Activated CD4-positive, alpha-beta T cell treated with anti-CD3 and anti-CD28 coated beads for 36 hours (primary cell): ENCODE results near the gene BPIFB3. TPM values are rescaled to one million over a fixed set of nuclear protein-coding genes. Genes with fewer than 3 reads are reported as not detected.

Source experiments
- ATAC-seq: fragments of 200-7000 bp; cut with Tn5 transposase; one replicate; pipeline ENCODE4 v1.10.0; 2021; ENCODE audit warnings: mild to moderate bottlenecking, moderate library complexity
- CTCF ChIA-PET: fragments of 350-600 bp; sonication (Branson Sonifier 250); formaldehyde crosslinking; loops from one replicate; lab custom pipeline; 2021; ENCODE audit warnings: antibody characterized with exemption; lab: Charles Lee
- POLR2A ChIA-PET: fragments of 350-600 bp; sonication (Branson Sonifier 250); formaldehyde crosslinking; loops from one replicate; lab custom pipeline; 2021; ENCODE audit warnings: antibody characterized with exemption, inconsistent platforms; lab: Charles Lee
- DNase-seq: peaks from one replicate; pipeline ENCODE4 v3.0.0-alpha.2; 2020
- H3K27ac Mint-ChIP-seq: one replicate; pipeline ENCODE4 v1.8.0; 2021; ENCODE audit warnings: mixed read lengths
- H3K27me3 Mint-ChIP-seq: one replicate; pipeline ENCODE4 v1.8.0; 2021; ENCODE audit warnings: mixed read lengths
- H3K36me3 Mint-ChIP-seq: one replicate; pipeline ENCODE4 v1.8.0; 2021; ENCODE audit warnings: low read depth, mixed read lengths
- H3K4me1 Mint-ChIP-seq: one replicate; pipeline ENCODE4 v1.8.0; 2021; ENCODE audit warnings: mixed read lengths
- H3K4me3 Mint-ChIP-seq: one replicate; pipeline ENCODE4 v1.8.0; 2021; ENCODE audit warnings: mild to moderate bottlenecking, moderate library complexity, mixed read lengths
- H3K9me3 Mint-ChIP-seq: one replicate; pipeline ENCODE4 v1.8.0; 2021; ENCODE audit warnings: low read depth, mixed read lengths
- intact Hi-C, 2 experiments: fragments of 100-400 bp; cut with DNase I in 1 of 2; cut with micrococcal nuclease in 1 of 2; formaldehyde crosslinking; loops; one replicate each; pipeline versions ENCODE4 v1.14.2 to v1.15.1; 2022 to 2024; cut with DNase I, micrococcal nuclease
- total RNA-seq, 2 experiments: library from RNA; stranded (reverse); gene quantifications; one replicate each; pipeline ENCODE4 v1.2.3, GENCODE V29; 2021

The BPIFB3 gene
- total RNA-seq, 2 experiments from 2014 or later, result not detected

DNA sequence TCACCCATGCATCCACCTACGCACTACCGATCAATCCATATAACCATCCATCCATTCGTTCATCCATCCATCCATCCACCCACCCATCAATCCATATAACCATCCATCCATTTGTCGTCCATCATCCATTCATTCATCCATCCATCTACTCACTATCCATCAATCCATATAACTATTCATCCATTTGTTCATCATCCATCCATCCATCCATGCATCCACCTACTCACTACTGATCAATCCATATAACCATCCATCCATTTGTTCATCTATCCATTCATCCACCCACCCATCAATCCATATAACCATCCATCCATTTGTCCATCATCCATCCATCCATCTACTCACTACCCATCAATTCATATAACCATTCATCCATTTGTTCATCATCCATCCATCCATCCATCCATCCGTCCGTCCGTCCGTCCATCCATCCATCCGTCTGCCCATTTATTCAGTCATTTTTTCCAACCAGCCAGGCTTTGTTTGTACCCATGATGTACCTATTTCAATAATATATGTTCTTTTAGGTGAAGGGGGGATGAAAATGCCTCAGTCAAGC is 28.3 kb upstream of the BPIFB3 start:
- ChIA-PET POLR2A (no interaction called here), CTCF (no interaction called here)
- Mint-ChIP-seq H3K36me3 (no peaks in the 10 kb centered on the region), H3K4me1 (no peaks in the 10 kb centered on the region), H3K27ac (no peak overlapping the region), H3K27me3 (no peaks in the 10 kb centered on the region), H3K4me3 (no peak overlapping the region), H3K9me3 (no peaks in the 10 kb centered on the region)
- ATAC-seq (no peak), DNase-seq (no peak)
- intact Hi-C loops, result no loop called here

DNA sequence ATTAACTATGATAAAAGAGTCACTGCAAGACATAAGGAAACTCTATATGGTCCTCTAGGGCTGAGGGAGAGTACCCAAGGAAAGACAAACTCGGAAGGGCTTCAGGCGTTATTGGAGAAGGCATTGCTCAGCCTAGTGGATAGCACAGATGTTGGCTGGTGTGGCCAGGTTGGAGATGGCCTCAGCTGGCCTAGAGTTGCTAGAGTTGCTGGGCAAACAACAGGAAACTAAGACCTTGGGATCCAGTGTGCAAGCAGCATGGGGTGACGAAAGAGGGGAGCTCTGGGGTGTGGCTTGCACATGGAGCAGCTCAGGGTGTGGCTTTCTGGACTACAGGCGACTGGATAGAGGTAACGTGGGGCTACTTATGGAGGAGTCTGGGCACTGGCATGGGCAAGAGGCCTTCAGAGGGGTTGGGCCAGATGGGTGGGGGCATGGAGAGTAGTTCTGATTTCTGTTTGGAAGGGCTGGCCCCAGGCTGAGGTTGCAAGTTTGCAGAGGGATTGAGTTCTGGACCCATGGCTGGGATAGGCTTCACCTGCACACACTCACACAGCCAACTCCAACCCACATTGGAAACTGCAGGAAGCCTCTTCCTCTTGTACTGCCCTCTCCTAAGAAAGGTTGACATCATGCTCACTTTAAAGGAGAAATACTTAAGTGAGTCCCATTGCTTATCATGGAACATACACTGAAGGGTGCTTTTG is 27.5 kb upstream of the BPIFB3 start:
- intact Hi-C loops, result no loop called here
- ChIA-PET POLR2A (no interaction called here), CTCF (no interaction called here)
- Mint-ChIP-seq H3K4me3 (no peak overlapping the region), H3K27ac (no peak overlapping the region), H3K4me1 (no peaks in the 10 kb centered on the region), H3K27me3 (no peaks in the 10 kb centered on the region), H3K9me3 (no peaks in the 10 kb centered on the region), H3K36me3 (no peaks in the 10 kb centered on the region)
- ATAC-seq (no peak), DNase-seq (no peak)

GRCh38 chr20:33026779-33027759 is 26.6 kb upstream of the BPIFB3 start:
- Mint-ChIP-seq H3K4me3 (no peak overlapping the region), H3K4me1 (no peaks in the 10 kb centered on the region), H3K27ac (no peak overlapping the region), H3K36me3 (no peaks in the 10 kb centered on the region), H3K27me3 (no peaks in the 10 kb centered on the region), H3K9me3 (no peaks in the 10 kb centered on the region)
- ATAC-seq (no peak), DNase-seq (no peak)
- ChIA-PET POLR2A (no interaction called here), CTCF (no interaction called here)
- intact Hi-C loops, result no loop called here

DNA sequence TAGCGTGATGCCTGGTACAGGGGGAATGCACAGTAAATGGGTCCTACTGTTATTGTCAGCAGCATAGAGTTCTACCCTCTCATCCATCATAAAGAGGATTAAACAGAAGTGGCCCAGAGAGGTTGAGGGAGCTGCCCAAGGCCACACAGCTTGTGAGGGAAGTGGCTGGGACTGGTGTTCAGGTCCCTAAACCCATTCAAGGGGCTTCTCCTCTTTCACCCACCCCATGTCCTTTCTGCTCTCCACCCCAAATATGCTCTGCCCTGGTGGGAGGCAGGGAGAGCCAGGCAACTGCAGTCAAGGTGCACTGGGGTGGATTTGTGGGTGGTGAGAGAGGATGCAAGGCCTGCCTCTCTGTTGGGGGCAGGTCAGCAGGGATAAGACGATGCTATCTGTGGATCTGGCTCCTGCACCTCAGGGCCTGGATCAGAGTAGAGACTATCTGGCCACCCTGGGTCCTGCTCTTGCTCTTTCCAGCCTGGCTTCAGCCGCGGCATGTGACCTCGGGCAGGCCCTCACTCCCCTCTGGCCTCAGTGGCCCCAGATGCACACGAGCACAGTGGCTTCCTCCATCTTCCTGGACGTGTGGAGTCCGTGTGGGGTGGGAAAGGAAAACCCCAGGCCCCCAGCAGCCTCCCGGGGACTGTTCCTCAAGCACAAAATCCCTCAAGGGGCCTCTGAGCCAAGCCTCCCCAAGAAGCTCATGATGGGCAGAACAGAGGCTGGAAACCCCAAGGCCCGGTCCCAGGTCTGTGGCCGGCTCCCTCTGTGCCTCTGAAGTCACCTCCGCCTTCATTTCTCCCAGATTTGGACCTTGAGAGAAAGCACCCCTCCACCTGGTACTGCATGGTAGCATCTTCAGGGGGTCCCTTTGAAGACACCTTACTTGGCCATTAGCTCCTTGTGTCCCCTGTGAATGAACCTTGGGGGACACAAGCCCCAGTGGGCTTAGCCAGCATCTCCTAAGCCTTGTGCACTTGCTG is 25.6 kb upstream of the BPIFB3 start:
- no peak overlapping the region for H3K27ac Mint-ChIP-seq
- no peak overlapping the region for H3K4me3 Mint-ChIP-seq
- ATAC-seq (no peak), DNase-seq (no peak)
- H3K9me3 Mint-ChIP-seq, result peaks cover under 1% of the 10 kb centered on the region
- no peaks in the 10 kb centered on the region for H3K27me3 Mint-ChIP-seq
- no peaks in the 10 kb centered on the region for H3K4me1 Mint-ChIP-seq
- POLR2A ChIA-PET, result no interaction called here
- CTCF ChIA-PET, result no interaction called here
- no peaks in the 10 kb centered on the region for H3K36me3 Mint-ChIP-seq
- intact Hi-C loops, result no loop called here

- ATAC-seq (no peak), DNase-seq (no peak)
- no peaks in the 10 kb centered on the region for H3K27me3 Mint-ChIP-seq
- H3K9me3 Mint-ChIP-seq, result peaks cover 2% of the 10 kb centered on the region
- ChIA-PET POLR2A (no interaction called here), CTCF (interaction anchor here (0.6 kb wide), 2 partner anchors 9 to 135 kb away, joined by 3 read pairs; no protein-coding TSS in a partner anchor)
- H3K36me3 Mint-ChIP-seq, result no peaks in the 10 kb centered on the region
- no peaks in the 10 kb centered on the region for H3K4me1 Mint-ChIP-seq
- no peak overlapping the region for H3K27ac Mint-ChIP-seq
- no peak overlapping the region for H3K4me3 Mint-ChIP-seq
- intact Hi-C loops, result no loop called here
Observed at GRCh38 chr20:33028875-33029274, 24.8 kb upstream of the BPIFB3 start.

DNA sequence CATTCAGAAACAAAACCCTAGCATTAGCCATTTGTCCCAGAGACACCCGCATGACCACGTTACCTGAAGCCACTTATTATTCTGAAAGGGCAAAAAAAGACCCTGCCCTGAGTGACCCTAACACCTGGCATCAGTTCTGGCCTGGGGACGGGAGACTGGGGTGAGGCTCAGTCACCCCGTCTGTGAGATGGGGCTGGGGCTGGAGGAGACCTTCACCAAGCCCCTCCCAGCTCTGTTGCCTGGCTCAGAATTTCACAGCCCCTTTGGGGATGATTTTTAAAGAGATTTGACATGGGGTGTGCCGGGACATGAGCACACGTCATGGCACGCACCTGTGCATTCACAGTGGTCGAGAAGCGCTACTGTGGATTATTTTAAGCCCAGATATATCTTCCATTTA is 23.6 kb upstream of the BPIFB3 start:
- ChIA-PET CTCF (interaction anchor here (0.9 kb wide), 1 partner anchor 14 kb away, joined by 3 read pairs; no protein-coding TSS in a partner anchor), POLR2A (no interaction called here)
- Mint-ChIP-seq H3K9me3 (peaks cover 2% of the 10 kb centered on the region), H3K4me1 (no peaks in the 10 kb centered on the region), H3K27me3 (no peaks in the 10 kb centered on the region), H3K36me3 (no peaks in the 10 kb centered on the region), H3K27ac (no peak overlapping the region), H3K4me3 (no peak overlapping the region)
- no peak for ATAC-seq
- intact Hi-C loops, result no loop called here
- no peak for DNase-seq

DNA sequence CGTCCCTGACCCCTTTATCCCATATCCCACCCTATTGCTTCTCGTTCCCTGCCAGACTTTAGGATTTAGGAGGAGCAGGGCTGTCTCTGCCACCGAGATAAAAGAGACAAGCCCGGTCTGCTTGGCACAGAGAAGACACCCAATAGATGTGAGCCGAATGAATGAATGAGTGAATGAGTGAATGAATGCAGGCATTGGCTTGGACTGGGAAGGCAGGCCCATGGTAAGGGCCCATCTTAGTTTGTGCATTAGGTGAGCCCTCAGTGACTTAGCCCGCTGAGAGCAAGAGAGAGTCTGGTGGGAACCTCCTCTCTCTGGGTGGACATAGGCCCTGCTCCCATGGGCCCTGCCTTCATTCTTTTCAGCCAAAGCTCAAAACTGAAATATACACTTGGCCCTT is 23.1 kb upstream of the BPIFB3 start:
- H3K4me1 Mint-ChIP-seq, result no peaks in the 10 kb centered on the region
- H3K4me3 Mint-ChIP-seq, result no peak overlapping the region
- ChIA-PET POLR2A (no interaction called here), CTCF (no interaction called here)
- H3K36me3 Mint-ChIP-seq, result no peaks in the 10 kb centered on the region
- H3K27me3 Mint-ChIP-seq, result no peaks in the 10 kb centered on the region
- no peak for ATAC-seq
- no peak overlapping the region for H3K27ac Mint-ChIP-seq
- DNase-seq, result no peak
- H3K9me3 Mint-ChIP-seq, result peaks cover 2% of the 10 kb centered on the region
- intact Hi-C loops, result no loop called here

DNA sequence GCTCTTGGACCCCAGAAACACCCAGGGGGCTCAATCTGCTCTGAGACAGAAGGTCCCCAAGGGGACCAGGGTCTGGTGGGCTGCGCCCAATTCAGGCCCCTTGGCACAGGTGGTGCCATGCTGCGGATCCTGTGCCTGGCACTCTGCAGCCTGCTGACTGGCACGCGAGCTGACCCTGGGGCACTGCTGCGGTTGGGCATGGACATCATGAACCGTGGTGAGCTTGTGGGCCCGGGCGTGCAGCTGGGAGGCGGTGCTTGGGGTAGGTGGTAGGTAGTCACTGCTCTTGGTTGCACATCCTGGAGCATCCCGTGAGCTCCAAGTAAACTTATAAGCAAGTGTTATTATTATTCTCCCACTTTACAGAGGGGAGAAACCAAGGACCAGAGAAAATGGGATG is 22.2 kb upstream of the BPIFB3 start, which contains the start of gene BPIFB6:
Gene BPIFB6, plus strand, starts transcription at position 118 of the 400 bp plus-strand sequence. Its CDS starts 0 bp downstream, at position 118.
- intact Hi-C loops, result no loop called here
- Mint-ChIP-seq H3K27me3 (no peaks in the 10 kb centered on the region), H3K9me3 (peaks cover 2% of the 10 kb centered on the region), H3K4me1 (no peaks in the 10 kb centered on the region), H3K4me3 (no peak within 1 kb of the TSS), H3K27ac (no peak within 1 kb of the TSS), H3K36me3 (no peaks in the 10 kb centered on the region)
- ChIA-PET POLR2A (no interaction called here), CTCF (interaction anchor here (0.6 kb wide), 1 partner anchor 1504 kb away, joined by 3 read pairs; no protein-coding TSS in a partner anchor)
- ATAC-seq (no peak), DNase-seq (no peak)

GRCh38 chr20:33032555-33032954 is 21.1 kb upstream of the BPIFB3 start:
- H3K27me3 Mint-ChIP-seq, result no peaks in the 10 kb centered on the region
- H3K9me3 Mint-ChIP-seq, result peaks cover 2% of the 10 kb centered on the region
- ChIA-PET CTCF (no interaction called here), POLR2A (no interaction called here)
- H3K36me3 Mint-ChIP-seq, result no peaks in the 10 kb centered on the region
- no peaks in the 10 kb centered on the region for H3K4me1 Mint-ChIP-seq
- intact Hi-C loops, result no loop called here
- H3K27ac Mint-ChIP-seq, result no peak overlapping the region
- ATAC-seq (no peak), DNase-seq (no peak)
- no peak overlapping the region for H3K4me3 Mint-ChIP-seq

- DNase-seq (no peak), ATAC-seq (no peak)
- ChIA-PET POLR2A (no interaction called here), CTCF (no interaction called here)
- intact Hi-C loops, result no loop called here
- H3K9me3 Mint-ChIP-seq, result peaks cover 2% of the 10 kb centered on the region
- H3K36me3 Mint-ChIP-seq, result no peaks in the 10 kb centered on the region
- no peak overlapping the region for H3K27ac Mint-ChIP-seq
- H3K4me3 Mint-ChIP-seq, result no peak overlapping the region
- H3K4me1 Mint-ChIP-seq, result no peaks in the 10 kb centered on the region
- no peaks in the 10 kb centered on the region for H3K27me3 Mint-ChIP-seq
Observed at GRCh38 chr20:33033381-33033780, 20.3 kb upstream of the BPIFB3 start.

DNA sequence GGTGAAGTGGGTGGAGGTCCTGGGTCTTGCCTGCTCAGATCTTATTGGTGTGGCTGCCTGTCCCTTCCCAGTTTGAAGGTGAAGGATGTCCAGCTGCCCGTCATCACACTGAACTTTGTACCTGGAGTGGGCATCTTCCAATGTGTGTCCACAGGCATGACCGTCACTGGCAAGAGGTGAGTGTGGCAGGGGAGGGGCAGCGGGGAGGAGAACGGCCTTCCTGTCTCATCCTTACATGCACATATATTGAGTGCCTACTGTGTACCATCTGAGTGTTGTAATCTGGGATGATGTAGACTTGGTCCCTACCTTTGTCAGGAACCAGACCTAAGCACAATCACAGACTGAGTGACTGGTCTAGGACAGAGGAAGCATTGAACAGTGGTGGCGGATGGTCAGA is 19.6 kb upstream of the BPIFB3 start:
- CTCF ChIA-PET, result no interaction called here
- no peaks in the 10 kb centered on the region for H3K36me3 Mint-ChIP-seq
- intact Hi-C loops, result no loop called here
- H3K4me3 Mint-ChIP-seq, result no peak overlapping the region
- ATAC-seq (no peak), DNase-seq (no peak)
- peaks cover 2% of the 10 kb centered on the region for H3K9me3 Mint-ChIP-seq
- H3K4me1 Mint-ChIP-seq, result no peaks in the 10 kb centered on the region
- no peak overlapping the region for H3K27ac Mint-ChIP-seq
- POLR2A ChIA-PET, result no interaction called here
- no peaks in the 10 kb centered on the region for H3K27me3 Mint-ChIP-seq
